SK-N-SH treated with all-trans-retinoic acid at 6 μM for 48 hours (cell line): ENCODE data around the gene DPYSL5.

Experiments
- ATAC-seq: fragments of 200-7000 bp; cut with Tn5 transposase; 3 replicates; pipeline ENCODE4 v1.9.1; 2020; ENCODE audit warnings: mild to moderate bottlenecking, moderate library complexity
- ARNTL ChIP-seq: fragments of 450-650 bp; formaldehyde crosslinking; IDR thresholded peaks from 2 replicates; pipeline ENCODE4 v1.5.0; 2020; ENCODE audit warnings: low read depth, mild to moderate bottlenecking, moderate library complexity, borderline replicate concordance
- BACH2 ChIP-seq: fragments of 250-450 bp; sonication (Bioruptor Pico); IDR thresholded peaks from 2 replicates; pipeline ENCODE4 v1.9.0; 2021; ENCODE audit warnings: mild to moderate bottlenecking, borderline replicate concordance
- CREB5 ChIP-seq: fragments of 250-450 bp; sonication (Bioruptor Pico); IDR thresholded peaks from 2 replicates; pipeline ENCODE4 v1.5.1; 2020; ENCODE audit warnings: low read depth, mild to moderate bottlenecking, moderate library complexity
- CSDC2 ChIP-seq: fragments of 250-450 bp; sonication (Bioruptor Pico); IDR thresholded peaks from 2 replicates; pipeline ENCODE4 v1.5.0; 2020; ENCODE audit warnings: mild to moderate bottlenecking, moderate library complexity
- ESRRG ChIP-seq: fragments of 250-450 bp; sonication (Bioruptor Pico); IDR thresholded peaks from 2 replicates; pipeline ENCODE4 v1.6.1; 2021; ENCODE audit warnings: mild to moderate bottlenecking
- GLIS3 ChIP-seq: fragments of 250-450 bp; sonication (Bioruptor Pico); IDR thresholded peaks from 2 replicates; pipeline ENCODE4 v1.5.0; 2020; ENCODE audit warnings: mild to moderate bottlenecking, moderate library complexity
- OSR1 ChIP-seq: fragments of 250-450 bp; sonication (Bioruptor Pico); IDR thresholded peaks from 2 replicates; pipeline ENCODE4 v1.8.0; 2022; ENCODE audit warnings: moderate library complexity, mild to moderate bottlenecking, inconsistent platforms
- PATZ1 ChIP-seq: fragments of 250-450 bp; sonication (Bioruptor Pico); IDR thresholded peaks from 2 replicates; pipeline ENCODE4 v1.8.0; 2020; ENCODE audit warnings: mild to moderate bottlenecking, moderate library complexity, borderline replicate concordance
- POU6F1 ChIP-seq: fragments of 250-450 bp; sonication (Bioruptor Pico); IDR thresholded peaks from 2 replicates; pipeline ENCODE4 v1.8.0; 2021; ENCODE audit warnings: low read depth, mild to moderate bottlenecking, moderate library complexity, borderline replicate concordance
- PPARA ChIP-seq: fragments of 250-450 bp; sonication (Bioruptor Pico); IDR thresholded peaks from 2 replicates; pipeline ENCODE4 v1.5.0; 2020; ENCODE audit warnings: mild to moderate bottlenecking, borderline replicate concordance
- SNAI2 ChIP-seq: fragments of 250-450 bp; sonication (Bioruptor Pico); IDR thresholded peaks from 2 replicates; pipeline ENCODE4 v1.5.0; 2020; ENCODE audit warnings: mild to moderate bottlenecking, moderate library complexity
- TOX ChIP-seq: fragments of 250-450 bp; sonication (Bioruptor Pico); IDR thresholded peaks from 2 replicates; pipeline ENCODE4 v1.8.0; 2021; ENCODE audit warnings: mild to moderate bottlenecking, moderate library complexity, borderline replicate concordance
- ZC3H10 ChIP-seq: fragments of 250-450 bp; sonication (Bioruptor Pico); IDR thresholded peaks from 2 replicates; pipeline ENCODE4 v1.5.1; 2021; ENCODE audit warnings: mild to moderate bottlenecking, moderate library complexity
- ZFP3 ChIP-seq: fragments of 250-450 bp; sonication (Bioruptor Pico); IDR thresholded peaks from 2 replicates; pipeline ENCODE4 v1.5.0; 2020; ENCODE audit warnings: mild to moderate bottlenecking, moderate library complexity
- ZFP30 ChIP-seq: fragments of 450-650 bp; formaldehyde crosslinking; IDR thresholded peaks from 2 replicates; pipeline ENCODE4 v1.5.0; 2022; ENCODE audit warnings: mild to moderate bottlenecking, moderate library complexity
- ZNF565 ChIP-seq: fragments of 450-650 bp; formaldehyde crosslinking; conservative IDR thresholded peaks from 2 replicates; pipeline ENCODE4 v1.5.0; 2020; ENCODE audit warnings: low read depth, mild to moderate bottlenecking, moderate library complexity
- ZNF70 ChIP-seq: fragments of 450-650 bp; formaldehyde crosslinking; IDR thresholded peaks from 2 replicates; pipeline ENCODE4 v1.5.0; 2020; ENCODE audit warnings: mild to moderate bottlenecking, moderate library complexity

The DPYSL5 gene

GRCh38 chr2:26845021-26845420 lies 2.9 kb upstream of the DPYSL5 start (continued):
- no peak for TF ChIP-seq PATZ1 (CRISPR knock-in tag)
- no peak for TF ChIP-seq ARNTL (CRISPR knock-in tag)
- TF ChIP-seq CREB5 (CRISPR knock-in tag) = no peak
- no peak for TF ChIP-seq ZNF70 (CRISPR knock-in tag)

GRCh38 chr2:26846334-26847306 lies 1.3 kb upstream of the DPYSL5 start:
- no peak for TF ChIP-seq ARNTL (CRISPR knock-in tag)
- no peak for TF ChIP-seq POU6F1
- no peak for TF ChIP-seq PATZ1 (CRISPR knock-in tag)
- TF ChIP-seq BACH2 (CRISPR knock-in tag) = no peak
- TF ChIP-seq ESRRG = no peak
- TF ChIP-seq TOX (CRISPR knock-in tag) = no peak
- no peak for TF ChIP-seq GLIS3 (CRISPR knock-in tag)
- no peak for TF ChIP-seq CREB5 (CRISPR knock-in tag)
- peak; percentile 86 for ATAC-seq

- no peak for ATAC-seq
- no peak for TF ChIP-seq ZC3H10 (CRISPR knock-in tag)
- TF ChIP-seq ZNF70 (CRISPR knock-in tag) = no peak
- TF ChIP-seq OSR1 = no peak
- no peak for TF ChIP-seq CSDC2 (CRISPR knock-in tag)
- TF ChIP-seq, all 23 proteins: peak for 0
Observed at GRCh38 chr2:26847307-26847654, 651 bp upstream of the DPYSL5 start.

GRCh38 chr2:26848336-26849055 lies 564 bp downstream of the DPYSL5 start:
- ATAC-seq = peak; percentile 58
- TF ChIP-seq ZFP30 (CRISPR knock-in tag) (no peak), ZNF565 (CRISPR knock-in tag) (no peak), ESRRG (no peak), PPARA (CRISPR knock-in tag) (no peak), BACH2 (CRISPR knock-in tag) (no peak), CREB5 (CRISPR knock-in tag) (no peak), GLIS3 (CRISPR knock-in tag) (no peak), SNAI2 (CRISPR knock-in tag) (no peak), ZFP3 (CRISPR knock-in tag) (no peak)
